ENCODE data around the gene SLC22A17. TPM values are rescaled to one million over a fixed set of nuclear protein-coding genes. Genes with fewer than 3 reads are reported as not detected.
A peak's percentile ranks its signal among the peaks of the same experiment; 100 is the strongest.

SLC22A17 gene
- total and polyA plus RNA-seq, 2 experiments from 2014 or later: 44.4 to 62.9 TPM

DNA sequence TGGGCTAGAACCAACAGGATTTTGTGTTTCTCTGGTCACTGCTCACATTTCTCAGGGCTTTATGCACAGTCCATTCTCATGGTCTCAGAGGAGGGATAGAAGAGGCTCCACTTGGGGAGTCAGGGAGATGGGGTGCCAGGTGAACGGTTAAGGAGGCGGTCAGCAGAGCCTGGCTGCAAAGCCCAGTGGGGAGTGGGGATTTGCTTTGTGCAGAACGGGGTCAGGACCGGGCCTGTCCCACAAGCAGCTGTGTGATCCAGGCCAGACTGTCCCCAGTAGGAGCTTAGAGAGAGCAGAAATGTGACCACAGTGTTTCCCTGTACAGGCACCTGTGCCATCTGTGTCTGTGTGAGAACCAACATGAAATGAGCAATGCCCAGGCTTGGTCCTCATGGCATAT lies 28.3 kb upstream of the SLC22A17 start:
- Histone ChIP-seq H3K4me1 (ENCODE audit: insufficient read depth) (no peaks in the 10 kb centered on the region), H3K36me3 (replicated peaks; ENCODE audit: insufficient read depth, low read depth) (no peaks in the 10 kb centered on the region), H3K27ac (no peak overlapping the region), H4K20me1 (ENCODE audit: insufficient read depth, poor library complexity, severe bottlenecking) (no peaks in the 10 kb centered on the region), H3K79me2 (no peaks in the 10 kb centered on the region), H3K4me2 (no peak overlapping the region), H3K9me3 (ENCODE audit: low read depth) (no peaks in the 10 kb centered on the region), H3K4me3 (no peak overlapping the region), H3K27me3 (no peaks in the 10 kb centered on the region), H2AFZ (no peak overlapping the region), H3K9me2 (replicated peaks; ENCODE audit: insufficient read depth) (no peaks in the 10 kb centered on the region)
- TF ChIP-seq EZH2phosphoT487 (IDR thresholded peaks at IDR 0.05; ENCODE audit: low read depth, severe bottlenecking, unreplicated experiment) (no peak), EZH2 (IDR thresholded peaks at IDR 0.05; ENCODE audit: borderline replicate concordance) (no peak)
- TF ChIP-seq, protein P1, sequence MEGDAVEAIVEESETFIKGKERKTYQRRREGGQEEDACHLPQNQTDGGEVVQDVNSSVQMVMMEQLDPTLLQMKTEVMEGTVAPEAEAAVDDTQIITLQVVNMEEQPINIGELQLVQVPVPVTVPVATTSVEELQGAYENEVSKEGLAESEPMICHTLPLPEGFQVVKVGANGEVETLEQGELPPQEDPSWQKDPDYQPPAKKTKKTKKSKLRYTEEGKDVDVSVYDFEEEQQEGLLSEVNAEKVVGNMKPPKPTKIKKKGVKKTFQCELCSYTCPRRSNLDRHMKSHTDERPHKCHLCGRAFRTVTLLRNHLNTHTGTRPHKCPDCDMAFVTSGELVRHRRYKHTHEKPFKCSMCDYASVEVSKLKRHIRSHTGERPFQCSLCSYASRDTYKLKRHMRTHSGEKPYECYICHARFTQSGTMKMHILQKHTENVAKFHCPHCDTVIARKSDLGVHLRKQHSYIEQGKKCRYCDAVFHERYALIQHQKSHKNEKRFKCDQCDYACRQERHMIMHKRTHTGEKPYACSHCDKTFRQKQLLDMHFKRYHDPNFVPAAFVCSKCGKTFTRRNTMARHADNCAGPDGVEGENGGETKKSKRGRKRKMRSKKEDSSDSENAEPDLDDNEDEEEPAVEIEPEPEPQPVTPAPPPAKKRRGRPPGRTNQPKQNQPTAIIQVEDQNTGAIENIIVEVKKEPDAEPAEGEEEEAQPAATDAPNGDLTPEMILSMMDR (IDR thresholded peaks at IDR 0.05; ENCODE audit: poor library complexity): no peak
- DNase-seq (ENCODE audit: low spot score): no peak
- WGBS (ENCODE audit: low lambda C conversion rate, missing lambda C conversion rate): 89% methylated on average over 4 of the region's 4 CpGs

DNA sequence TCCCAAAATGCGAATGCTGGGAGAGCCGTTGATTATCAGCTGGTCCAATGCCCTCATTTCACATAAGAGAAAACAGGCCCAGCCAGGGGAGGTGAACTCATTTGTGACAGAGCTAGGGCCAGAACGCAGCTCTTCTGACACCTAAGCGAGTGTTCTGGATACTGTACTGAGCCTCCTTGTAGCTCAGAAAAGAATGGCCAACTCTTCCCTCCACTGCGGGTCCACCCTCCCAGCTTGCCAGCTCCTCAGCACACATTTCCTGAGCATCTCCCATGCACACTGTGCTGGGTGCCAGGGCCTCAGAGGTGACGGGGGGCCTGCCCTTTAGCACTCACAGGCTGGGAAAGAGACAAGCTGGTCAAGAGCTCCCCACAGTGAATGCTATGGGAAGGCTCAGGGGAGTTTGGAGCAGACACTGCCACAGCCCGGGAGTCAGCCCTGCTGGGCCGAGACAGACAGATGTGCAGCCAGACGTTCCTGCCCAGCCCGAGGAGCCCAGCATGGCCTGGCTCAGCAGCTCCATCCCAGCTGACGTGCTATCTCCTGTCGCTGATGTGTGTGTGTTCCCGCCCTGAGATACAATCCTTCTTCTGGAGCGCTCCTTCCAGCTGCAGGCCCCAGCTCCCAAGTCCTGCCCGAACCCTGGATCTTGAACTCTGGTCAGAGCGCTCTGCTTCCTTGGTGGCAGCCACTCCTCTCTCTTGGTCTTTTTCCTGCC lies 27.7 kb upstream of the SLC22A17 start:
- Histone ChIP-seq H3K4me1 (ENCODE audit: insufficient read depth) (no peaks in the 10 kb centered on the region), H3K9me2 (replicated peaks; ENCODE audit: insufficient read depth) (no peaks in the 10 kb centered on the region), H3K4me3 (no peak overlapping the region), H4K20me1 (ENCODE audit: insufficient read depth, poor library complexity, severe bottlenecking) (no peaks in the 10 kb centered on the region), H3K27ac (no peak overlapping the region), H3K79me2 (no peaks in the 10 kb centered on the region), H3K4me2 (no peak overlapping the region), H2AFZ (no peak overlapping the region), H3K36me3 (replicated peaks; ENCODE audit: insufficient read depth, low read depth) (no peaks in the 10 kb centered on the region), H3K27me3 (no peaks in the 10 kb centered on the region), H3K9me3 (ENCODE audit: low read depth) (no peaks in the 10 kb centered on the region)
- TF ChIP-seq, protein P1 (IDR thresholded peaks at IDR 0.05; ENCODE audit: poor library complexity): no peak
- no peak for TF ChIP-seq EZH2 (IDR thresholded peaks at IDR 0.05; ENCODE audit: borderline replicate concordance)
- 72% methylated on average over 16 of the region's 16 CpGs for WGBS (ENCODE audit: low lambda C conversion rate, missing lambda C conversion rate)
- no peak for DNase-seq (ENCODE audit: low spot score)

DNA sequence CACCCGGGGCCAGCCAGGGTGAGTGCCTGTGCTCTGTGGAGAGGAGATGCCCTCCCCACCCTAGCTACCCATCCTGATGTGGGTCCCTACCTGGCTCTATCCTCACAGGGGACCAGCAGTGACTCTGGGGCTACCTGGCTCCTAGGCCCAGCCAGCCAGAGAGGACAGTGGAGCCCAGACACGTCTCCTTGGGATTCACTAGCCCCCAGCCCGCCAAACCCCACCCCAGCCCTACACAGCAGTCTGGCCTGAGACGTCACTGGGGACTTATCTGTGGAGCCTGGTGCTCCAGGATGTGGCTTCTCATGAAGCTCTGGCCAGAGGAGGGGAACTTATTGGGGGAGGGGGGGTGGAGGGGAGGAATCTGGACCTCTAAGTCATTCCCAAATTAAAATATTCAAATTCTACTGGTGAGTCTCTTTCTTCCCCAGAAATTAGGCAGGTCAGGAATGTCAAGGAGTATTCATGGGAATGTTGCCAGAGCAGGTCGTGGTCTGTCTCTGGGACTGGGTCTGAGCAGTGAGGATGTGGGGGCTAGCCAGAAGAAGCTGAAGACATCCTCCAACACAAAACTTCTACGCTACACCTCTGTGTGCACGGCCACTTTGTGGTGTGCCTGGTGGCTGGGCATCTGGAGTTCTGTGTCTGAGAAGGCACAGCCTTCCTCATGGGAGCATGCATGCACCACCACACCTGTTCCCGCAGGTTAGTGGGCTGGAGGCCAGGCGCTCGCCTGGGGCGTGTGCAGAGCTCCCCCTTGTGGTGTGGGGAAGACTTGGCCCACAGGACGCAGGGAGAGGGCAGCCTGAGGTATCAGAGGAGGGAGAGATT lies 26.9 kb upstream of the SLC22A17 start:
- Histone ChIP-seq H3K4me2 (no peak overlapping the region), H3K4me3 (no peak overlapping the region), H3K79me2 (no peaks in the 10 kb centered on the region), H3K4me1 (ENCODE audit: insufficient read depth) (no peaks in the 10 kb centered on the region), H3K9me3 (ENCODE audit: low read depth) (no peaks in the 10 kb centered on the region), H3K9me2 (replicated peaks; ENCODE audit: insufficient read depth) (no peaks in the 10 kb centered on the region), H3K36me3 (replicated peaks; ENCODE audit: insufficient read depth, low read depth) (no peaks in the 10 kb centered on the region), H4K20me1 (ENCODE audit: insufficient read depth, poor library complexity, severe bottlenecking) (no peaks in the 10 kb centered on the region), H3K27me3 (no peaks in the 10 kb centered on the region), H3K27ac (no peak overlapping the region), H2AFZ (no peak overlapping the region)
- WGBS (ENCODE audit: low lambda C conversion rate, missing lambda C conversion rate): 49% methylated on average over 12 of the region's 12 CpGs
- TF ChIP-seq, protein P1 (IDR thresholded peaks at IDR 0.05; ENCODE audit: poor library complexity): peak; percentile 85
- no peak for TF ChIP-seq EZH2phosphoT487 (IDR thresholded peaks at IDR 0.05; ENCODE audit: low read depth, severe bottlenecking, unreplicated experiment)
- peak; percentile 79 for DNase-seq (ENCODE audit: low spot score)

Measured in hepatocyte (in vitro differentiated cells).